HEK293 (cell line): ENCODE measurements around the gene GPER1.

Experiments used
- FEZF1 ChIP-seq: fragments of 450-650 bp; formaldehyde crosslinking; IDR thresholded peaks from 2 replicates; pipeline ENCODE4 v1.5.1; 2016; ENCODE audit warnings: missing biosample characterization, missing genetic modification characterization
- GLI2 ChIP-seq: fragments of 450-650 bp; formaldehyde crosslinking; IDR thresholded peaks from 2 replicates; pipeline ENCODE4; 2017; ENCODE audit warnings: missing biosample characterization, missing genetic modification characterization, low read depth, borderline replicate concordance
- YY1 ChIP-seq: fragments of 450-650 bp; formaldehyde crosslinking; IDR thresholded peaks from 2 replicates; pipeline ENCODE4 v1.5.1; 2018; ENCODE audit warnings: missing biosample characterization, missing genetic modification characterization
- ZNF121 ChIP-seq: fragments of 450-650 bp; formaldehyde crosslinking; IDR thresholded peaks from 2 replicates; pipeline ENCODE4 v1.5.1; 2016; ENCODE audit warnings: missing biosample characterization, missing genetic modification characterization
- ZNF274 ChIP-seq, 2 experiments: fragments of 200-500 bp in 1 of 2; fragments of 450-650 bp in 1 of 2; sonication (Bioruptor generic) in 1 of 2; formaldehyde crosslinking in 1 of 2; IDR thresholded peaks; 2 replicates each; pipeline versions ENCODE4 v1.5.1 to v1.6.1; 2014 to 2016; ENCODE audit warnings: borderline replicate concordance in 1 of 2, inconsistent platforms in 1 of 2, low read length in 1 of 2, missing biosample characterization in 1 of 2, missing genetic modification characterization in 1 of 2
- ZNF518A ChIP-seq: fragments of 450-650 bp; formaldehyde crosslinking; conservative IDR thresholded peaks from 2 replicates; pipeline ENCODE4 v1.5.1; 2016; ENCODE audit warnings: low read depth, missing biosample characterization, missing genetic modification characterization
- ZNF530 ChIP-seq: fragments of 450-650 bp; formaldehyde crosslinking; IDR thresholded peaks from 2 replicates; pipeline ENCODE4 v1.5.1; 2016; ENCODE audit warnings: low read depth, missing biosample characterization, missing genetic modification characterization
- TF ChIP-seq, protein P1 (sequence below): fragments of 450-650 bp; formaldehyde crosslinking; IDR thresholded peaks from 2 replicates; pipeline ENCODE4 v1.5.1; 2016; ENCODE audit warnings: missing biosample characterization, missing genetic modification characterization

GRCh38 chr7:1049006-1049741 is 38.7 kb upstream of the GPER1 start:
- TF ChIP-seq YY1 (no peak), FEZF1 (no peak), ZNF518A (tag by site-specific recombination) (no peak), GLI2 (tag by site-specific recombination) (no peak), ZNF530 (tag by site-specific recombination) (no peak), ZNF274 (IDR thresholded peaks at IDR 0.05; ENCODE audit: low read length) (no peak), ZNF274 (tag by site-specific recombination; IDR thresholded peaks at IDR 0.05; ENCODE audit: borderline replicate concordance) (no peak), ZNF121 (tag by site-specific recombination) (no peak)
- TF ChIP-seq, protein P1, sequence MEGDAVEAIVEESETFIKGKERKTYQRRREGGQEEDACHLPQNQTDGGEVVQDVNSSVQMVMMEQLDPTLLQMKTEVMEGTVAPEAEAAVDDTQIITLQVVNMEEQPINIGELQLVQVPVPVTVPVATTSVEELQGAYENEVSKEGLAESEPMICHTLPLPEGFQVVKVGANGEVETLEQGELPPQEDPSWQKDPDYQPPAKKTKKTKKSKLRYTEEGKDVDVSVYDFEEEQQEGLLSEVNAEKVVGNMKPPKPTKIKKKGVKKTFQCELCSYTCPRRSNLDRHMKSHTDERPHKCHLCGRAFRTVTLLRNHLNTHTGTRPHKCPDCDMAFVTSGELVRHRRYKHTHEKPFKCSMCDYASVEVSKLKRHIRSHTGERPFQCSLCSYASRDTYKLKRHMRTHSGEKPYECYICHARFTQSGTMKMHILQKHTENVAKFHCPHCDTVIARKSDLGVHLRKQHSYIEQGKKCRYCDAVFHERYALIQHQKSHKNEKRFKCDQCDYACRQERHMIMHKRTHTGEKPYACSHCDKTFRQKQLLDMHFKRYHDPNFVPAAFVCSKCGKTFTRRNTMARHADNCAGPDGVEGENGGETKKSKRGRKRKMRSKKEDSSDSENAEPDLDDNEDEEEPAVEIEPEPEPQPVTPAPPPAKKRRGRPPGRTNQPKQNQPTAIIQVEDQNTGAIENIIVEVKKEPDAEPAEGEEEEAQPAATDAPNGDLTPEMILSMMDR (tag by site-specific recombination), result no peak
